Stomach (tissue), 4 donors: ENCODE results near the gene ZCCHC7.

Experiments used
- EP300 ChIP-seq: sonication (generic); formaldehyde crosslinking; IDR thresholded peaks from one replicate; pipeline ENCODE4 v1.6.1; 2017; ENCODE audit warnings: antibody characterized with exemption
- POLR2A ChIP-seq, 4 donors: fragments of 450-650 bp; IDR thresholded peaks; one replicate each; pipeline ENCODE4 v1.6.1; 2016; ENCODE audit warnings: antibody characterized with exemption in 4 of 4, control low read depth in 2 of 4, mild to moderate bottlenecking in 1 of 4, moderate library complexity in 1 of 4
- TF ChIP-seq, protein P1 (sequence below), 7 experiments: fragments of 450-650 bp in 4 of 7; fragments of 200-600 bp in 3 of 7; sonication (generic) in 3 of 7; IDR thresholded peaks; one replicate each; pipeline ENCODE4 v1.5.1; 2016 to 2019; ENCODE audit warnings: antibody characterized with exemption in 7 of 7, control low read depth in 2 of 7, mild to moderate bottlenecking in 1 of 7

DNA sequence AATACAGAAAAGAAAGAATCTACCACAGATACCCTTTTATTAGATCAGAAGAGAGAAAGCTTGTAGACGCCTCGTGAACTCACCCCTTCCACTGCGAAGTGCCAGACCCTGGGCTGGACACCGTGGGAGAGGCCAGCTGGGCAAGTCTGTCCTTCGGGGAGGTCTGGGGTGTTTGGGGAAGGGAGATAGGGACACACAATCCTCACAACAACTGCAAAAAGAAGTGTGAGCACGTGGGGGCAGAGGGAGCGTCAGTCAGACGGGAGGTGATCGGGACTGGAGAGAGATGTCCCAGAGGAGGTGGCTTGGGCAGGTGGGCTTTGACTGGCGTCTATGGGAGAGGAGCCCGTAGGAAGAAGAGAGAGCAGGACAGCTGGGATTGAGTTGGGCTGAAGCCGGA, 274.9 kb downstream of the ZCCHC7 start:
- TF ChIP-seq, protein P1, sequence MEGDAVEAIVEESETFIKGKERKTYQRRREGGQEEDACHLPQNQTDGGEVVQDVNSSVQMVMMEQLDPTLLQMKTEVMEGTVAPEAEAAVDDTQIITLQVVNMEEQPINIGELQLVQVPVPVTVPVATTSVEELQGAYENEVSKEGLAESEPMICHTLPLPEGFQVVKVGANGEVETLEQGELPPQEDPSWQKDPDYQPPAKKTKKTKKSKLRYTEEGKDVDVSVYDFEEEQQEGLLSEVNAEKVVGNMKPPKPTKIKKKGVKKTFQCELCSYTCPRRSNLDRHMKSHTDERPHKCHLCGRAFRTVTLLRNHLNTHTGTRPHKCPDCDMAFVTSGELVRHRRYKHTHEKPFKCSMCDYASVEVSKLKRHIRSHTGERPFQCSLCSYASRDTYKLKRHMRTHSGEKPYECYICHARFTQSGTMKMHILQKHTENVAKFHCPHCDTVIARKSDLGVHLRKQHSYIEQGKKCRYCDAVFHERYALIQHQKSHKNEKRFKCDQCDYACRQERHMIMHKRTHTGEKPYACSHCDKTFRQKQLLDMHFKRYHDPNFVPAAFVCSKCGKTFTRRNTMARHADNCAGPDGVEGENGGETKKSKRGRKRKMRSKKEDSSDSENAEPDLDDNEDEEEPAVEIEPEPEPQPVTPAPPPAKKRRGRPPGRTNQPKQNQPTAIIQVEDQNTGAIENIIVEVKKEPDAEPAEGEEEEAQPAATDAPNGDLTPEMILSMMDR (IDR thresholded peaks at IDR 0.05), result no peak
- TF ChIP-seq POLR2A (IDR thresholded peaks at IDR 0.05) (no peak), EP300 (no peak)
